Measurements from ENCODE around the gene PATL2. TPM values are rescaled to one million over a fixed set of nuclear protein-coding genes. Genes with fewer than 3 reads are reported as not detected.
"Not testable (repeated sequence)": the region's sequence is repeated elsewhere in the genome, so short reads cannot be mapped to it uniquely, and the experiment has no call there.

The PATL2 gene
- polyA plus RNA-seq, 1 donor = 1.4 TPM

- DNase-seq = not testable (repeated sequence)
Observed at GRCh38 chr15:44720000-44720435, 8.9 kb upstream of the PATL2 start.

GRCh38 chr15:44719293-44719999 is 8.3 kb upstream of the PATL2 start:
- no peak for DNase-seq

GRCh38 chr15:44718927-44719292 is 7.8 kb upstream of the PATL2 start:
- no peak for DNase-seq

GRCh38 chr15:44718180-44718926 is 7.2 kb upstream of the PATL2 start:
- no peak for DNase-seq

- no peak for DNase-seq
Observed at GRCh38 chr15:44716983-44717602, 6.0 kb upstream of the PATL2 start.

GRCh38 chr15:44715797-44716334 is 4.7 kb upstream of the PATL2 start:
- DNase-seq = no peak

- no peak for DNase-seq
Observed at GRCh38 chr15:44715142-44715796, 4.1 kb upstream of the PATL2 start.

GRCh38 chr15:44713006-44713966 is 2.2 kb upstream of the PATL2 start:
- no peak for DNase-seq

- DNase-seq = peak; percentile 64
Observed at GRCh38 chr15:44712346-44713005, 1.4 kb upstream of the PATL2 start.

- DNase-seq = no peak
Observed at GRCh38 chr15:44711743-44712345, 721 bp upstream of the PATL2 start.

- DNase-seq = no peak
Observed at GRCh38 chr15:44710236-44711095, 657 bp downstream of the PATL2 start.

GRCh38 chr15:44706946-44707636 is 4.0 kb downstream of the PATL2 start:
- no peak for DNase-seq

- no peak for DNase-seq
Observed at GRCh38 chr15:44706401-44706800, 4.7 kb downstream of the PATL2 start.

GRCh38 chr15:44705986-44706385 is 5.1 kb downstream of the PATL2 start:
- DNase-seq = no peak

- DNase-seq = not testable (repeated sequence)
Observed at GRCh38 chr15:44700676-44701075, 10.4 kb downstream of the PATL2 start.

- no peak for DNase-seq
Observed at GRCh38 chr15:44698641-44699040, 12.5 kb downstream of the PATL2 start.

GRCh38 chr15:44697014-44697413 is 14.1 kb downstream of the PATL2 start:
- DNase-seq = no peak

GRCh38 chr15:44695294-44695693 is 15.8 kb downstream of the PATL2 start:
- peak; percentile 28 for DNase-seq
